HG03025 (cell line): ENCODE results near the gene TBC1D8B.
A peak's percentile ranks its signal among the peaks of the same experiment; 100 is the strongest.

ENCODE experiments used
- ATAC-seq: cut with Tn5 transposase; IDR thresholded peaks from one replicate; pipeline ENCODE4 v1.9.1; 2021; ENCODE audit warnings: mild to moderate bottlenecking, moderate library complexity; ENCODE audit not compliant: unreplicated experiment, low FRiP score

TBC1D8B gene

GRCh38 chrX:106894978-106895452 lies 92.5 kb downstream of the TBC1D8B start:
- ATAC-seq: no peak

- ATAC-seq: no peak
Observed at GRCh38 chrX:106897259-106897658, 94.8 kb downstream of the TBC1D8B start.

- ATAC-seq: peak; percentile 60
Observed at GRCh38 chrX:106898462-106898861, 96.0 kb downstream of the TBC1D8B start.

- no peak for ATAC-seq
Observed at GRCh38 chrX:106899276-106899675, 96.8 kb downstream of the TBC1D8B start.

- no peak for ATAC-seq
Observed at GRCh38 chrX:106899841-106900240, 97.4 kb downstream of the TBC1D8B start.

- no peak for ATAC-seq
Observed at GRCh38 chrX:106901341-106901740, 98.9 kb downstream of the TBC1D8B start.

GRCh38 chrX:106901781-106902219 lies 99.3 kb downstream of the TBC1D8B start:
- ATAC-seq: no peak

- ATAC-seq: no peak
Observed at GRCh38 chrX:106902684-106903083, 100.2 kb downstream of the TBC1D8B start.

- no peak for ATAC-seq
Observed at GRCh38 chrX:106903291-106903824, 100.9 kb downstream of the TBC1D8B start, which contains the start of gene RIPPLY1. TSS of gene RIPPLY1 (minus strand) at chrX:106903341. CDS start at chrX:106903287, 54 bp downstream.

GRCh38 chrX:106903856-106904528 lies 101.5 kb downstream of the TBC1D8B start:
- ATAC-seq: no peak

- no peak for ATAC-seq
Observed at GRCh38 chrX:106905064-106905708, 102.7 kb downstream of the TBC1D8B start.

- ATAC-seq: no peak
Observed at GRCh38 chrX:106906361-106906760, 103.9 kb downstream of the TBC1D8B start.

- no peak for ATAC-seq
Observed at GRCh38 chrX:106912864-106913263, 110.4 kb downstream of the TBC1D8B start.

GRCh38 chrX:106917830-106918500 lies 115.5 kb downstream of the TBC1D8B start:
- ATAC-seq: no peak

- ATAC-seq: no peak
Observed at GRCh38 chrX:106919932-106920452, 117.5 kb downstream of the TBC1D8B start, which contains the start of gene CLDN2. TSS of gene CLDN2 (plus strand) at chrX:106920402. CDS start at chrX:106928229, 7,827 bp downstream.

- ATAC-seq: no peak
Observed at GRCh38 chrX:106921637-106922036, 119.2 kb downstream of the TBC1D8B start.
